GM12872 (cell line): ENCODE results near the gene DIS3L2.

Experiments
- CTCF ChIP-seq: IDR thresholded peaks from 3 replicates; pipeline ENCODE4 v1.5.1; 2011; ENCODE audit warnings: low read depth, mild to moderate bottlenecking, low read length, moderate library complexity; ENCODE audit not compliant: insufficient read depth

DIS3L2 gene

GRCh38 chr2:231930593-231931281 lies 30.8 kb upstream of the DIS3L2 start:
- TF ChIP-seq CTCF: no peak

DNA sequence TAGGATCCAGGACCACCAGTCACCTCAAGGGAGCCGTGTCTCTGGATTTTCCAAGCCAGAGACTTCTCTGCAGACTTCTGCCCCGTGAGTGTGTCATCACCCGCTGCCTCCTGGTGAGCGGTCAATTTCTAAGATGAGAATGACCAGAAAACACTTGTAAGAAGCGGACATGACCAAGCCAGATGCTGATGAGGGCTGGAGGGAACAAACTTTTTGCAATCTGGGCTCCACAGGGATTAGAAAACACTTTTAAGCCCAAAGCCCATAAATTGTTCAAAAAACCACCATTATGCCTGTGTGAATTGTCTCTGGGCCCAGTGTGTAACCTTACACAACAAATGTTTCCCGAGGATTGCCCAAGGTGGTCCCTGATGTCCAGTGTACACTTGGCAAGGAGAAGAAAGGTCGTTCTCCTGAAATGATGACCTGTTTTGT lies 30.0 kb upstream of the DIS3L2 start:
- no peak for TF ChIP-seq CTCF

- no peak for TF ChIP-seq CTCF
Observed at GRCh38 chr2:231932711-231932970, 28.9 kb upstream of the DIS3L2 start.

DNA sequence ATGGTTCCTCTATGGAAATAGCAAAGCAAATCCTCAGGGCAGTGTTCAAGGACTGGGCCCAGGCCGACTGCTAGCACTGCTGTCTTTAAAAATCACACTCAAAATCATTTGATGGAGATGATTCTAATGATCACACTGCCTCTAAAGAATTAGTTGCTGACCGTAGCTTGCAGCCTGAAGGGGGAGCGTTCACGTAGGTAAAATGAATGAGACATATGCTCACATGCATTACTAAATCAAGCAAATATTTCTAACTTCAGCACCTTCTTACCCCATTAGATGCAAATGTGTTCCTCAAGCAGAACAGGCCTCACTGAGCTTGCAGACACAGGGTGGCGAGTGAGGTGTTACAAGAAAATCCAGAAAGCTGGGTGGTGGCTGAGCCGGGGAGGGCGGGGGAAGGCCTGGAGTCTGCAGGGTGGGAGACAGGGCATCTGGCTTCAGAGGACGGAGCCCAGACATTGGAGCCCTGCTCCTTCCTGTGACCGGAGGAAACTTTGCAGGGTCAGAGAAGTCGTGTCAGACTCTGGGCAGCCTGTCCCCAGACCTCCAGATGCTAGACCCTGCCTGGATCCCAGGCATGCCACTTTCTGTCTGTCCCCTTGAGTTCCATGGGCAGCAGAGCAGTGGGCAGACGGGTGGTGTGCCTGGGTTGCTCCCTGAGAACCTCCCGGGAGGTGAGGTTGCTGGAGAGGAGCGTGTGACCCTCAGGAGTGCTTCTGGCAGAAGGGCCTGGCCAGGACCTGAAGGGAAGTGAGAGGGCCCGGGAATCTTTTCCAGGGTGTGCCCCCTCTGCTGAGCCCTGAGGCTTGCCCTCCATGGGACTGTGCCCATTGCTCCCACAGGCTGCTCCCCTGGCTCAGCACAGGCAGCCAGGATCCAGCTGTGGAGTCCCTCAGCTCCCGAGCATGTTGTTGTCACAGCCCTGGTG lies 28.3 kb upstream of the DIS3L2 start:
- TF ChIP-seq CTCF: peak; percentile 29; the same call in 1 of the 3 replicates

- TF ChIP-seq CTCF: no peak
Observed at GRCh38 chr2:231933916-231934401, 27.6 kb upstream of the DIS3L2 start.

DNA sequence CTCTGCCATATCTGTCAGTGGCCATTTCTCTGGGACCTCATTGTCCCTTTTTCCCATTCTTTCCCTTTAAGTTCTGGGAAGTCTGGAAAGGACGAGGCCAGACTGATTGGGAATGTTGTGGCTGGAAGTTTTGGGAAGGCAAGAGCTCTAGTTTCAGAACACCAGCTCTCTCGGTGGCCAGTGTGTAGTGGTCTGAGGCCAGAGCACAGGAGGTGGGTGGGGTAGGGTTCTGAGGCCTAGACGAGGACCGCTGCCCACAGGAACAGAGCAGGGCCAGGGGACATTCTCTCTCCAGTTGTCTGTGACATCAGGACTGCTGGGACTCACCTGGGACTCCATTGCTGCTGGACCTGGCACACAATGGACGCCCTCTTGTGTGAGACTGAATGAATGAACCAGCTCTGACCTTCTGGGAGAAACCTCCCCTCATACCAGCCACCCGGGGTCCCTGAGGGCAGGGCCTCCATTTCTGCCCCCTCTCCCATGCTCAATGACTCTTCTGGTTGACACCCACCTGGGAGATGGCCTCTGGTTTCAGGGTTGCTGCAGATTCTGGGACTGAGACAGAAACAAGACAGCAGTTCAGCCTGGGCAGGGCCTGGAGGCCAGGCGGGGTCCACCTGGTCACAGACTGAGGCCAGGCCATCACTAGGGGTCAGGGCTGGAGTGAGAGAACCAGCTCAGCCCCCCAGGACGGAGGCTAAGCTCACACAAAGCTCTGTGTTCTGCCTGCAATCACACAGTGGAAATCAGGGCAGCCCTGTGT lies 26.9 kb upstream of the DIS3L2 start:
- no peak for TF ChIP-seq CTCF

- TF ChIP-seq CTCF: no peak
Observed at GRCh38 chr2:231935207-231935524, 26.3 kb upstream of the DIS3L2 start.
